Uterus (tissue), 2 donors: ENCODE measurements around the gene LAMB3.

Experiments used
- POLR2A ChIP-seq, 2 donors: fragments of 450-650 bp; IDR thresholded peaks; one replicate each; pipeline ENCODE4 v1.6.1; 2016; ENCODE audit warnings: antibody characterized with exemption in 2 of 2, mild to moderate bottlenecking in 1 of 2, moderate library complexity in 1 of 2
- TF ChIP-seq, protein P1 (sequence below), 4 experiments: fragments of 200-600 bp in 2 of 4; fragments of 450-650 bp in 2 of 4; sonication (generic) in 2 of 4; IDR thresholded peaks; one replicate each; pipeline ENCODE4 v1.5.1; 2016 to 2019; ENCODE audit warnings: antibody characterized with exemption in 4 of 4, mild to moderate bottlenecking in 2 of 4, moderate library complexity in 1 of 4

- TF ChIP-seq, protein P1, sequence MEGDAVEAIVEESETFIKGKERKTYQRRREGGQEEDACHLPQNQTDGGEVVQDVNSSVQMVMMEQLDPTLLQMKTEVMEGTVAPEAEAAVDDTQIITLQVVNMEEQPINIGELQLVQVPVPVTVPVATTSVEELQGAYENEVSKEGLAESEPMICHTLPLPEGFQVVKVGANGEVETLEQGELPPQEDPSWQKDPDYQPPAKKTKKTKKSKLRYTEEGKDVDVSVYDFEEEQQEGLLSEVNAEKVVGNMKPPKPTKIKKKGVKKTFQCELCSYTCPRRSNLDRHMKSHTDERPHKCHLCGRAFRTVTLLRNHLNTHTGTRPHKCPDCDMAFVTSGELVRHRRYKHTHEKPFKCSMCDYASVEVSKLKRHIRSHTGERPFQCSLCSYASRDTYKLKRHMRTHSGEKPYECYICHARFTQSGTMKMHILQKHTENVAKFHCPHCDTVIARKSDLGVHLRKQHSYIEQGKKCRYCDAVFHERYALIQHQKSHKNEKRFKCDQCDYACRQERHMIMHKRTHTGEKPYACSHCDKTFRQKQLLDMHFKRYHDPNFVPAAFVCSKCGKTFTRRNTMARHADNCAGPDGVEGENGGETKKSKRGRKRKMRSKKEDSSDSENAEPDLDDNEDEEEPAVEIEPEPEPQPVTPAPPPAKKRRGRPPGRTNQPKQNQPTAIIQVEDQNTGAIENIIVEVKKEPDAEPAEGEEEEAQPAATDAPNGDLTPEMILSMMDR (IDR thresholded peaks at IDR 0.05): no peak
- TF ChIP-seq POLR2A (IDR thresholded peaks at IDR 0.05): no peak
Observed at GRCh38 chr1:209607795-209608178, 44.4 kb downstream of the LAMB3 start.
